ENCODE measurements around the gene ARL11. TPM values are rescaled to one million over a fixed set of nuclear protein-coding genes. Genes with fewer than 3 reads are reported as not detected.

The ARL11 gene
- total RNA-seq, 2 experiments from 2014 or later = 0.11 to 0.14 TPM

DNA sequence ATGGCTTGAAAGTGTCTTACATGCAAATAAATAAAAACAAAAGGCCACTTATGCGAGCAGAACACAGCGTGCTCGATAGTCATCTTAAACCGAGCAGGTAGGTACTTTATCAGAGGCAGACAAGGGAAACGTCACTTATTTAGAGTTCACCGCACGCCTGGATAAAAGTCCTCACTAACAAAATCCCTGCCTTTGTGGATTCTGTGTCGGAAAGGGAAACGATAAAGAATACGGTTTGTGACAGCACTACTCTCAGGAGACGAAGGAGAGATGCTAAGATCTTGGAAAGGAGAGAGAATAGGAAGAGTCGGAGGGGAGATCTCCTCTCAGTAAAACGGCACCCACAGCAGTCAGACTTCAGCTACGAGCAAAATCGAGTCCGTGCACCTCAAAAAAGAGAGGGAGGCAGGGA lies 43.5 kb upstream of the ARL11 start:
- no peaks in the 10 kb centered on the region for H3K27me3 ChIP-seq (ENCODE audit: control insufficient read depth in 1 of 2, insufficient read depth in 2 of 2, low read length in 2 of 2)
- H3K27me3 Mint-ChIP-seq = no peaks in the 10 kb centered on the region
- peak overlapping the region; percentile 90 for H3K4me3 ChIP-seq (ENCODE audit: low read length)
- peaks cover 10% of the 10 kb centered on the region for H3K36me3 ChIP-seq (ENCODE audit: insufficient read depth, low read length)
- ChIA-PET CTCF (interaction anchor here (0.5 to 1.1 kb wide), 2 partner anchors 21 to 22 kb away, joined by 4 to 5 read pairs; no protein-coding TSS in a partner anchor), POLR2A (interaction anchor here (0.8 to 3.0 kb wide), 8 partner anchors 12 to 438 kb away, joined by 3 to 34 read pairs (median 6); partner anchors contain the start of genes CAB39L, KPNA3, PHF11 and SETDB2)
- ATAC-seq (ENCODE audit: poor library complexity) (peak; percentile 16), DNase-seq (peak in 4 of 14 experiments; percentile 8 to 40 (median 31))
- intact Hi-C loops (cut with DNase I, micrococcal nuclease) = loop anchor here (2.0 to 10.0 kb wide), 4 partner anchors 88 to 208 kb away; partner anchors contain the start of genes CAB39L (in 1 of the 2), KPNA3 (in 1 of the 2), PHF11 (in 1 of the 2) and SETDB2 (in 1 of the 2)
- peak overlapping the region in 1 of 2 donors; percentile 3 for H3K27ac ChIP-seq (ENCODE audit: low read depth in 1 of 2, low read length in 2 of 2)
- H3K9me3 ChIP-seq (ENCODE audit: control insufficient read depth in 1 of 2, insufficient read depth in 1 of 2, low read length in 2 of 2) = no peaks in the 10 kb centered on the region
- H3K27ac Mint-ChIP-seq = peak overlapping the region; percentile 75
- no peaks in the 10 kb centered on the region for H3K9me3 Mint-ChIP-seq
- TF ChIP-seq CTCF (IDR thresholded peaks at IDR 0.05) = no peak
- peaks cover 40% of the 10 kb centered on the region for H3K4me1 Mint-ChIP-seq (ENCODE audit: low read depth)
- H3K4me1 ChIP-seq (ENCODE audit: insufficient read depth, low read length) = peaks cover 14% of the 10 kb centered on the region
- H3K4me3 Mint-ChIP-seq = peak overlapping the region; percentile 96
- H3K36me3 Mint-ChIP-seq (ENCODE audit: low read depth) = peaks cover 30% of the 10 kb centered on the region

GRCh38 chr13:49585220-49586157 lies 42.8 kb upstream of the ARL11 start, which contains the start of gene RCBTB1:
RCBTB1 (minus strand) TSS chr13:49585558; CDS start chr13:49567279, 18,279 bp downstream.
- DNase-seq (peak; percentile 44 to 89 (median 62)), ATAC-seq (ENCODE audit: poor library complexity) (peak; percentile 94)
- Histone ChIP-seq H3K4me3 (ENCODE audit: low read length) (peak within 1 kb of the TSS; percentile 90), H3K9me3 (ENCODE audit: control insufficient read depth in 1 of 2, insufficient read depth in 1 of 2, low read length in 2 of 2) (no peaks in the 10 kb centered on the region), H3K4me1 (ENCODE audit: insufficient read depth, low read length) (peaks cover 14% of the 10 kb centered on the region), H3K36me3 (ENCODE audit: insufficient read depth, low read length) (peaks cover 3% of the 10 kb centered on the region), H3K27ac (ENCODE audit: low read depth in 1 of 2, low read length in 2 of 2) (peak within 1 kb of the TSS; percentile 59 to 74), H3K27me3 (ENCODE audit: control insufficient read depth in 1 of 2, insufficient read depth in 2 of 2, low read length in 2 of 2) (no peaks in the 10 kb centered on the region)
- intact Hi-C loops (cut with DNase I, micrococcal nuclease) = loop anchor here (2.0 to 10.0 kb wide), 4 partner anchors 89 to 207 kb away; partner anchors contain the start of genes CAB39L (in 1 of the 2), KPNA3 (in 1 of the 2), PHF11 (in 1 of the 2) and SETDB2 (in 1 of the 2)
- H3K27me3 Mint-ChIP-seq = no peaks in the 10 kb centered on the region
- H3K4me3 Mint-ChIP-seq = peak within 1 kb of the TSS; percentile 96
- H3K4me1 Mint-ChIP-seq (ENCODE audit: low read depth) = peaks cover 40% of the 10 kb centered on the region
- peak within 1 kb of the TSS; percentile 75 for H3K27ac Mint-ChIP-seq
- no peak for TF ChIP-seq CTCF (IDR thresholded peaks at IDR 0.05)
- H3K9me3 Mint-ChIP-seq = no peaks in the 10 kb centered on the region
- ChIA-PET CTCF (interaction anchor here (0.5 to 1.1 kb wide), 3 partner anchors 21 to 22 kb away, joined by 4 to 5 read pairs (median 4); no protein-coding TSS in a partner anchor), POLR2A (interaction anchor here (0.6 to 3.0 kb wide), 10 partner anchors 11 to 439 kb away, joined by 3 to 34 read pairs (median 4); partner anchors contain the start of genes CAB39L, KPNA3, PHF11 and SETDB2)
- H3K36me3 Mint-ChIP-seq (ENCODE audit: low read depth) = peaks cover 23% of the 10 kb centered on the region

- Mint-ChIP-seq H3K36me3 (ENCODE audit: low read depth) (peaks cover 11% of the 10 kb centered on the region), H3K9me3 (no peaks in the 10 kb centered on the region), H3K27ac (peak overlapping the region; percentile 52), H3K27me3 (no peaks in the 10 kb centered on the region), H3K4me1 (ENCODE audit: low read depth) (peaks cover 35% of the 10 kb centered on the region), H3K4me3 (peak overlapping the region; percentile 77)
- ChIA-PET CTCF (interaction anchor here (1.1 kb wide), 1 partner anchor 20 kb away, joined by 4 read pairs; no protein-coding TSS in a partner anchor), POLR2A (interaction anchor here (0.6 to 3.0 kb wide), 4 partner anchors 16 to 1024 kb away, joined by 3 to 34 read pairs (median 7); partner anchors contain the start of genes CAB39L and SETDB2)
- H3K4me1 ChIP-seq (ENCODE audit: insufficient read depth, low read length) = peaks cover 14% of the 10 kb centered on the region
- no peak overlapping the region for H3K4me3 ChIP-seq (ENCODE audit: low read length)
- no peaks in the 10 kb centered on the region for H3K27me3 ChIP-seq (ENCODE audit: control insufficient read depth in 1 of 2, insufficient read depth in 2 of 2, low read length in 2 of 2)
- H3K27ac ChIP-seq (ENCODE audit: low read depth in 1 of 2, low read length in 2 of 2) = no peak overlapping the region
- no peaks in the 10 kb centered on the region for H3K36me3 ChIP-seq (ENCODE audit: insufficient read depth, low read length)
- ATAC-seq (ENCODE audit: poor library complexity) = no peak
- DNase-seq = no peak
- intact Hi-C loops (cut with DNase I, micrococcal nuclease) = loop anchor here (5.0 to 10.0 kb wide), 2 partner anchors 92 to 206 kb away; partner anchors contain the start of genes KPNA3 (in 1 of the 2) and PHF11 (in 1 of the 2)
- H3K9me3 ChIP-seq (ENCODE audit: control insufficient read depth in 1 of 2, insufficient read depth in 1 of 2, low read length in 2 of 2) = no peaks in the 10 kb centered on the region
- TF ChIP-seq CTCF (IDR thresholded peaks at IDR 0.05) = no peak
Measured at GRCh38 chr13:49586717-49587116, 41.6 kb upstream of the ARL11 start.

Data from CD4-positive, alpha-beta T cell (primary cell).